HS-27A (cell line): ENCODE measurements around the gene FAM110D.

ENCODE experiments used
- DNase-seq: peaks from one replicate; pipeline ENCODE4 v3.0.0-alpha.2; 2012; ENCODE audit warnings: low read depth, missing footprints

Gene FAM110D

GRCh38 chr1:26129778-26130177 is 29.1 kb upstream of the FAM110D start:
- no peak for DNase-seq

GRCh38 chr1:26130695-26131094 is 28.2 kb upstream of the FAM110D start:
- no peak for DNase-seq

DNA sequence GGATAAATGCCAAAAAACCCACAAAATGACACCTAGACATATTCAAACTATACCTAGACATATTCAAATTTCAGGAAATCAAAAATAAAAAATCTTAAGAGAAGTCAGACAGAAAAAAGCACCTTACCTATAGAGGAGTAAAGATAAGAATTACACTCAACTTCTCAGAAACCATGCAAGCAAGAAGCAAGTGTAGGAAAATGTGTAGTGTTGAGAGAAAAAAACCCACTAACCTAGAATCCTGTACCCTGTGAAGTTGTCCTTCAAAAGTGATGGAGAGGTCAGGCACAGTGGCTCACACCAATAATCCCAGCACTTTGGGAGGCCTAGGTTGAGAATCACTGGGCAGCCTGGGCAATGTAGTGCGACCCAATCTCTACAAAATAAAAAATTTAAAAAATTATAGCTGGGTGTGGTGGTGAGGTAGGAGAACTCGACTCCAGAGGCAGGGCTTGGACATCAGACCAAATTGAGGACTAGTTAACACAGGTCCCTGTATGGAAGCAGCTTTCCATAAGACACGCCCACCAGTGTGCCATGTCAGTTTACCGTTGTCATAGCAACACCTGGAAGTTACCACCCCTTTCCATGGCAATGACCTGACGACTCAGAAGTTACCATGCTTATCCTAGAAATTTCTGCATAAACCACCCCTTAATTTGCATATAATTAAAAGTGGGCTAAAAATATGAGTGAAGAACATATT is 26.6 kb upstream of the FAM110D start:
- no peak for DNase-seq

DNA sequence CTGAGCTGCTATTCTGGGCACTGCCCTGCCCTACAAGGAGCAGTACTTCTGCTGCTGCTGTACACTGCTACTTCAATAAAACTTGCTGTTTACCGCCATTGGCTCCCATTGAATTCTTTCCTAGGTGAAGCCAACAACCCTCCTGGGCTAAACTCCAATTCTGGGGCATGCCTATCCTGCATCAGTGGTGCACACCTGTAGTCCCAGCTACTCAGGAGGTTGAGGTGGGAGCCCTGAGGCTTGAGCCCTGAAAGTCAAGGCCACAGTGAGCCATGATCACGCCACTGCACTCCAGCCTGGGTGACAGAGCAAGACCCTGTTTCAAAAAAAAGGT is 26.1 kb upstream of the FAM110D start:
- no peak for DNase-seq

GRCh38 chr1:26134466-26134865 is 24.4 kb upstream of the FAM110D start:
- no peak for DNase-seq

GRCh38 chr1:26138974-26139558 is 19.8 kb upstream of the FAM110D start:
- no peak for DNase-seq

GRCh38 chr1:26142159-26142558 is 16.7 kb upstream of the FAM110D start:
- DNase-seq = no peak

- no peak for DNase-seq
Observed at GRCh38 chr1:26145041-26145959, 13.6 kb upstream of the FAM110D start.

GRCh38 chr1:26145960-26146294 is 13.0 kb upstream of the FAM110D start:
- no peak for DNase-seq

GRCh38 chr1:26148887-26149286 is 10.0 kb upstream of the FAM110D start:
- DNase-seq = no peak

- no peak for DNase-seq
Observed at GRCh38 chr1:26153966-26154532, 4.8 kb upstream of the FAM110D start.

- DNase-seq = no peak
Observed at GRCh38 chr1:26154750-26155149, 4.1 kb upstream of the FAM110D start.

- no peak for DNase-seq
Observed at GRCh38 chr1:26155370-26156284, 3.3 kb upstream of the FAM110D start.

DNA sequence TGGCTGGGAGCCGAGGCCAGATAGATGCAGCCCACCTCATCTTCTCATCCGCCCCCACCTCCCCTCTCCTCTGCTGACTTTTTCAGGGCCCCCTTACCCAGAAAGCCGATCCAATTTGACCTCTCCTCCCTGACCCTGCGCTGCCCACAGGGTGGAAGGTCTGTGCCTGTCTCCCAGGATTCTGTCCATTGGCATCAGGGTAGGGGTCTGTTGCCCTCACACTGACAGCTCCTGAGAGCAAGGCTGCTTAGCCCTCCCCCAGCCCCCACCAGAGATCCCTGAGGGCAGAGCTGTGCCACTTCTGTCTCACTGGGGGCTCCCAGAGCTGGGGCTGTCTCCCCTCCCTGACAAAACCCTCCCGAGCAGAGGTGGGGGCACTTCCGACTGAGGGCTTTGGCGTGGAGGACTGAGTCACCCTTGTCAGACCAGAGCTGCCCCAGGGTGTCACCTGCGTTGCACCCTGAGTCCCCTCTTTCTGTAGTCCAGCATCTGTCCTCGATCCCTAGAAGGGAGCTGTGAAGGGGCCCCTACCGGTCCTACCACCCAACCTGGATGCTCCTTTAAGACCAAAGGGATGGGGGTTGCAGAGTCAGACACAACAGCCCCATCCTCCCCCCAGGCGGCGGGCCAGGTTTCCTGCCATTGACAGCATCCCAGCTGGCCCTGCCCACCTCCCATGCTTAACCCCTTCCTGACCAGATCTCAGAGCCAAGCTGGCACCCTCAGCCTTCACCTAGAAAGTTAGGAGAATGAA is 2.4 kb upstream of the FAM110D start:
- no peak for DNase-seq

- no peak for DNase-seq
Observed at GRCh38 chr1:26158271-26158907, 490 bp upstream of the FAM110D start.

- DNase-seq = no peak
Observed at GRCh38 chr1:26159743-26160039, 812 bp downstream of the FAM110D start.

- no peak for DNase-seq
Observed at GRCh38 chr1:26160527-26161414, 1.9 kb downstream of the FAM110D start.

DNA sequence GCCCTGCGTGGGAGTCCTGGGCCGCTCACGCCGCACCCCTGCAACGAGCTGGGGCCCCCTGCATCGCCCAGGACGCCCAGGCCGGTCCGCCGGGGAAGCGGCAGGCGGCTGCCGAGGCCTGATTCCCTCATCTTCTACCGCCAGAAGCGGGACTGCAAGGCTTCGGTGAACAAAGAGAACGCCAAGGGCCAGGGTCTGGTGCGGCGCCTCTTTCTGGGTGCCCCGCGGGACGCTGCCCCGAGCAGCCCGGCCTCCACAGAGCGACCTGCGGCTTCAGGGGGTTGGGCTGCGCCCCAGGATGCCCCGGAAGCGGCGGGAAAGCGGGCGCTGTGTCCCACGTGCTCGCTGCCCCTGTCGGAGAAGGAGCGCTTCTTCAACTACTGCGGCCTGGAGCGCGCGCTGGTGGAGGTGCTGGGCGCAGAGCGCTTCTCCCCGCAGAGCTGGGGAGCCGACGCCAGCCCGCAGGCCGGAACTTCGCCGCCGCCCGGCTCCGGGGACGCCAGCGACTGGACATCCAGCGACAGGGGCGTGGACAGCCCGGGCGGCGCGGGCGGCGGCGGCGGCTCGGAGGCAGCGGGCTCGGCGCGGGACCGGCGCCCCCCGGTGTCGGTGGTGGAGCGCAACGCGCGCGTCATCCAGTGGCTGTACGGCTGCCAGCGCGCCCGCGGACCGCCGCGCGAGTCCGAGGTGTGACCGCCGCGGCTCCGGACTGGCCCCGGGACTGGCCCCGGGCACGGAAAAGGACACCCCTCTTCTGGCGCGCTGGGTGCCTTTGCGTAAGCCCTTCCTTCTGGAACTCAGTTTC is 2.7 kb downstream of the FAM110D start:
- no peak for DNase-seq

DNA sequence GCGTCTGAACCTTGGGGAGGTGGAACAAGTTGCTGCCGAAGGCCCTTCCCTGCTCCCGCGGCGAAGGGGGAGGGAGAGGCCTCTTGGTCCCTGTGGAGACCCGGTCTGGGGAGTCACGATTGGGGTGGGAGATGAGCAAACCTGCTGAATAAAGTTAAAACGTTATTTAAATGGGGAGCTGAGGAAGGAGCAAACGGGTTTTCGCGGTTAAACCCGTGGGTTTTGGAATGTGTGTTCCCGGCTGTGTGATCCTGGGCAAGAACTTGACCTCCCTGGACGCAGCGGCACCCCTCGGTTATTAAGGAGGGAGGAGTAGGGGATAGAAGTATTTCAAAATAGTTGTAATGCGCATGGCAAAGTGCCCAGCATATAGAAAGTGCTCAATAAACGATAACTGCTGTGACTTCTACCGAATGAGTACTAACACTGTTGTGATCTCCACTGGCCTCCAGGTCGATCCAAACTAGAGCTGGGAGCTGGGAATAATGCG is 3.4 kb downstream of the FAM110D start:
- no peak for DNase-seq
